ENCODE results near the gene FLNC.

DNA sequence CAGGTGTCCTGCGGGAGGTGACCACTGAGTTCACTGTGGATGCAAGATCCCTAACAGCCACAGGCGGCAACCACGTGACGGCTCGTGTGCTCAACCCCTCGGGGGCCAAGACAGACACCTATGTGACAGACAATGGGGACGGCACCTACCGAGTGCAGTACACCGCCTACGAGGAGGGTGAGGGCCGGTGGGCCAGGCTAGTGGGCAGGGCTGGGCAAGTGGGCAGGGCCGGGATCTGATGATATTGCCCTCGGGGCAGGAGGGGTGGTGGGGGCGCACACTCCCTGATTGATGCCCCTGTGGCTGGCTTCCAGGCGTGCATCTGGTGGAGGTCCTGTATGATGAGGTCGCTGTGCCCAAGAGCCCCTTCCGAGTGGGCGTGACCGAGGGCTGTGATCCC, 15.8 kb downstream of the FLNC start:
- TF ChIP-seq, protein P1, sequence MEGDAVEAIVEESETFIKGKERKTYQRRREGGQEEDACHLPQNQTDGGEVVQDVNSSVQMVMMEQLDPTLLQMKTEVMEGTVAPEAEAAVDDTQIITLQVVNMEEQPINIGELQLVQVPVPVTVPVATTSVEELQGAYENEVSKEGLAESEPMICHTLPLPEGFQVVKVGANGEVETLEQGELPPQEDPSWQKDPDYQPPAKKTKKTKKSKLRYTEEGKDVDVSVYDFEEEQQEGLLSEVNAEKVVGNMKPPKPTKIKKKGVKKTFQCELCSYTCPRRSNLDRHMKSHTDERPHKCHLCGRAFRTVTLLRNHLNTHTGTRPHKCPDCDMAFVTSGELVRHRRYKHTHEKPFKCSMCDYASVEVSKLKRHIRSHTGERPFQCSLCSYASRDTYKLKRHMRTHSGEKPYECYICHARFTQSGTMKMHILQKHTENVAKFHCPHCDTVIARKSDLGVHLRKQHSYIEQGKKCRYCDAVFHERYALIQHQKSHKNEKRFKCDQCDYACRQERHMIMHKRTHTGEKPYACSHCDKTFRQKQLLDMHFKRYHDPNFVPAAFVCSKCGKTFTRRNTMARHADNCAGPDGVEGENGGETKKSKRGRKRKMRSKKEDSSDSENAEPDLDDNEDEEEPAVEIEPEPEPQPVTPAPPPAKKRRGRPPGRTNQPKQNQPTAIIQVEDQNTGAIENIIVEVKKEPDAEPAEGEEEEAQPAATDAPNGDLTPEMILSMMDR (IDR thresholded peaks at IDR 0.05) = no peak
- TF ChIP-seq POLR2A (IDR thresholded peaks at IDR 0.05) = no peak
- no peak for TF ChIP-seq POLR2AphosphoS5 (IDR thresholded peaks at IDR 0.05; ENCODE audit: insufficient read depth in 1 of 2, low read depth in 1 of 2)
